ENCODE data around the gene XPO6.

- TF ChIP-seq CTCF (optimal IDR thresholded peaks at IDR 0.05 in 1 of 3, IDR thresholded peaks at IDR 0.05 in 1 of 3, conservative IDR thresholded peaks at IDR 0.05 in 1 of 3; ENCODE audit: extremely low read depth in 1 of 3, insufficient read depth in 2 of 3, low read length in 3 of 3) = no peak
- TF ChIP-seq EZH2 (IDR thresholded peaks at IDR 0.05; ENCODE audit: low read length) = no peak
Measured at GRCh38 chr16:28068976-28069375, 142.8 kb downstream of the XPO6 start.
